ENCODE results near the gene SERPINB1. TPM values are rescaled to one million over a fixed set of nuclear protein-coding genes. Genes with fewer than 3 reads are reported as not detected.
A peak's percentile ranks its signal among the peaks of the same experiment; 100 is the strongest.
"Not testable (repeated sequence)": the region's sequence is repeated elsewhere in the genome, so short reads cannot be mapped to it uniquely, and the experiment has no call there.

SERPINB1 gene
- total RNA-seq, 2 experiments from 2014 or later, result 200 to 243 TPM

DNA sequence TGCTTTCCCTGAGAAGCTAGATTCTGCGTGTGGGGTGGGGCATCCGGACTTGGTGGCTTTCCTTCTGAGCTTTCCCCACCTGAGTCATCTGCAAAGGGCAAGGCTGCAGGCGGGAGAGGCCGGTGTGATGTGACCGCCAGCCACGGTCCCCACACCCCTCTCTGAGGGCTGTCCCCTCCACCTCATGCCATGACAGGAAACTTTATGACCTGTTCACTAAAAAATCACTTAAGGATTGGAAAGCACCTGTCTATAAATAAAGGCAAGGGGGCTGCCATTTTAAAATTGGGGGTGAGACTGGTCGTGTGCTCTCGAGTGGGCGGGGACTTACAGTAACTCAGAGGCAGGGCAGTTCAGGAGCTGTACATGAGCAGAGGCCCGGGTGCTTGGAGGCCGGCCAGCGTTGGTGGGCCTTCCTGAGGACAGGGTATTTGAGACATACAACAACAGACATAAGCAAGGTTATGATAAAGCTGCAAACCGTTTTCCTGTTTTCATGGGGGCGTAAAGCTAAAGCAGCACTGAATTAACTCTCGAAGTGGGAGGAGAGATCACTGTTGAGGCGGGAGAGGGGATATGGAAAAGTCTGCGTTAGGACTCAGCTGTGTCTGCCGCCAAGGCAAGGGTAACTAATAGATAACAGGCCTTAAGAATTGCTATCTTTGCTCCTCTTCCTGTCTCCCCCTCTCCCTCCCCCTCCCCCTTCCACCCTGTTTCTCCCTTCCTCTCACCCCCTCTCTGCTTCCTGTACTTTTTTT lies 16.1 kb upstream of the SERPINB1 start:
- CTCF ChIA-PET, result interaction anchor here (0.6 to 3.9 kb wide), 12 partner anchors 9 to 117 kb away, joined by 3 to 37 read pairs (median 3); partner anchors contain the start of gene SERPINB1
- POLR2A ChIA-PET, result interaction anchor here (0.5 to 2.6 kb wide), 16 partner anchors 9 to 171 kb away, joined by 3 to 31 read pairs (median 4); partner anchors contain the start of gene SERPINB1
- peak; percentile 59 for ATAC-seq
- peaks cover 12% of the 10 kb centered on the region for H3K36me3 Mint-ChIP-seq (ENCODE audit: low read depth)
- intact Hi-C loops (cut with DNase I, micrococcal nuclease), result loop anchor here (1.0 to 5.0 kb wide), 8 partner anchors 11 to 132 kb away; partner anchors contain the start of genes SERPINB1 (in 1 of the 2) and SERPINB9 (in 1 of the 2)
- H3K27ac Mint-ChIP-seq, result peak overlapping the region; percentile 100
- H3K27me3 Mint-ChIP-seq, result no peaks in the 10 kb centered on the region
- no peaks in the 10 kb centered on the region for H3K9me3 Mint-ChIP-seq (ENCODE audit: low read depth)
- H3K4me1 Mint-ChIP-seq, result peaks cover 91% of the 10 kb centered on the region
- DNase-seq, result peak; percentile 91
- peak overlapping the region; percentile 83 for H3K4me3 Mint-ChIP-seq

DNA sequence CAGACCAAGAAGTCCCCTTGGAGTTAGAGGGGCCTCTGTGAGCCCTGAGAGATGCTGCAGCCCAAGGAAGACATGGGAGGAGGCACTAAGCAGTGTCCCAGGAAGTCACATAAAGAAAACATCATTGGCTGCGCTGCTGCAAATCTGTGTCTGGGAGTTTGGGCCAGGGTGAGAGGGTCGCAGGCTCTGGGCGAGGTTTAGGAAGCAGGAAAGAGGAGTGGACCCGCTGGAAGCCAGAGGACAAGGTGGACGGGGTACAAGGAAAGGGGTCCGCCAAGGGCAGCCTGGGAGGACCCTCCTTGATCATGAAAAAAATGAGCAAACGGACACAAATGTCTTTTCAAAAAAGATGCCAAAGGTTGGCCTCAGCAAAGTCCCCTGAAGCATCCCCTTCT lies 15.5 kb upstream of the SERPINB1 start:
- peaks cover 10% of the 10 kb centered on the region for H3K36me3 Mint-ChIP-seq (ENCODE audit: low read depth)

DNA sequence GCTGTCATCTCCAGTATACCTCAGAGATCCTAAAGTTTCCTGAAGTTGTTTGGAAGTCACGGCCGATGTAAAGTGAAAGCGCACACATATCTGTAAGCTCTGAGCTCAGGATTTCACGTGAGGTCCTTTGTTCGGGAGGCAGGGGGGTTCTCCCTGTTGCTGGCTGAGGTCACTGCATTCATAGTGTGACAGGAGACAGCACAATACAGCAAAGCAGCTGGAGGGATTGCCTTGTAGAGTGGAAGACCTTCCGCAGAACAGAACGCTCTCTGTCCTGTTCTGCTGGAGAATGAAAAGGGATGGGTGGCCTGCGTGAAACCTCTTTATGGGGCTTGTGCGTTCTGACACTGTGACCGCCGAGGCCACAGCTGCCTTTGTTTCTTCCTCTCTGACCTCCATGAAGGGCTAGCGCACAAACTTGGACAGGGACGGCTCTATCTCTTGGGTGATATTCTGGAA lies 13.4 kb upstream of the SERPINB1 start:
- H3K27ac Mint-ChIP-seq, result peak overlapping the region; percentile 100
- no peaks in the 10 kb centered on the region for H3K27me3 Mint-ChIP-seq
- DNase-seq (peak; percentile 50), ATAC-seq (no peak)
- peak overlapping the region; percentile 62 for H3K4me3 Mint-ChIP-seq
- no peaks in the 10 kb centered on the region for H3K9me3 Mint-ChIP-seq (ENCODE audit: low read depth)
- ChIA-PET POLR2A (interaction anchor here (1.4 to 3.0 kb wide), 3 partner anchors 14 to 85 kb away, joined by 5 to 14 read pairs (median 11); partner anchors contain the start of gene SERPINB1), CTCF (interaction anchor here (0.9 to 3.9 kb wide), 10 partner anchors 9 to 212 kb away, joined by 3 to 37 read pairs (median 6); partner anchors contain the start of gene SERPINB1)
- peaks cover 73% of the 10 kb centered on the region for H3K4me1 Mint-ChIP-seq
- intact Hi-C loops (cut with DNase I, micrococcal nuclease), result loop anchor here in 1 of 2 experiments (2.0 to 5.0 kb wide), 2 partner anchors 14 to 37 kb away; partner anchors contain the start of gene SERPINB1
- peaks cover 7% of the 10 kb centered on the region for H3K36me3 Mint-ChIP-seq (ENCODE audit: low read depth)

More for the DNA sequence above, 15.5 kb upstream of the SERPINB1 start:
- ATAC-seq (no peak), DNase-seq (no peak)
- Mint-ChIP-seq H3K4me1 (peaks cover 89% of the 10 kb centered on the region), H3K27me3 (no peaks in the 10 kb centered on the region), H3K4me3 (peak overlapping the region; percentile 83), H3K27ac (peak overlapping the region; percentile 100), H3K9me3 (ENCODE audit: low read depth) (no peaks in the 10 kb centered on the region)
- CTCF ChIA-PET, result interaction anchor here (0.6 to 3.9 kb wide), 9 partner anchors 10 to 117 kb away, joined by 3 to 37 read pairs (median 4); partner anchors contain the start of gene SERPINB1
- POLR2A ChIA-PET, result interaction anchor here (0.5 to 2.6 kb wide), 14 partner anchors 8 to 171 kb away, joined by 3 to 31 read pairs (median 4); partner anchors contain the start of gene SERPINB1
- intact Hi-C loops (cut with DNase I, micrococcal nuclease), result loop anchor here (1.0 to 5.0 kb wide), 6 partner anchors 16 to 132 kb away; partner anchors contain the start of genes SERPINB1 (in 1 of the 2) and SERPINB9 (in 1 of the 2)

- H3K4me1 Mint-ChIP-seq, result peaks cover 69% of the 10 kb centered on the region
- DNase-seq (no peak), ATAC-seq (no peak)
- peak overlapping the region; percentile 100 for H3K27ac Mint-ChIP-seq
- intact Hi-C loops (cut with DNase I, micrococcal nuclease), result loop anchor here in 1 of 2 experiments (2.0 kb wide), 1 partner anchor 14 kb away; the partner anchor contains the start of gene SERPINB1
- peaks cover 3% of the 10 kb centered on the region for H3K36me3 Mint-ChIP-seq (ENCODE audit: low read depth)
- peak overlapping the region; percentile 62 for H3K4me3 Mint-ChIP-seq
- no peaks in the 10 kb centered on the region for H3K9me3 Mint-ChIP-seq (ENCODE audit: low read depth)
- ChIA-PET POLR2A (interaction anchor here (0.7 to 3.0 kb wide), 5 partner anchors 13 to 86 kb away, joined by 3 to 14 read pairs (median 5); partner anchors contain the start of gene SERPINB1), CTCF (interaction anchor here (0.6 to 3.9 kb wide), 9 partner anchors 8 to 135 kb away, joined by 3 to 37 read pairs (median 5); partner anchors contain the start of gene SERPINB1)
- H3K27me3 Mint-ChIP-seq, result no peaks in the 10 kb centered on the region
These were observed 12.8 kb upstream of the SERPINB1 start for GRCh38 chr6:2854396-2854982.

DNA sequence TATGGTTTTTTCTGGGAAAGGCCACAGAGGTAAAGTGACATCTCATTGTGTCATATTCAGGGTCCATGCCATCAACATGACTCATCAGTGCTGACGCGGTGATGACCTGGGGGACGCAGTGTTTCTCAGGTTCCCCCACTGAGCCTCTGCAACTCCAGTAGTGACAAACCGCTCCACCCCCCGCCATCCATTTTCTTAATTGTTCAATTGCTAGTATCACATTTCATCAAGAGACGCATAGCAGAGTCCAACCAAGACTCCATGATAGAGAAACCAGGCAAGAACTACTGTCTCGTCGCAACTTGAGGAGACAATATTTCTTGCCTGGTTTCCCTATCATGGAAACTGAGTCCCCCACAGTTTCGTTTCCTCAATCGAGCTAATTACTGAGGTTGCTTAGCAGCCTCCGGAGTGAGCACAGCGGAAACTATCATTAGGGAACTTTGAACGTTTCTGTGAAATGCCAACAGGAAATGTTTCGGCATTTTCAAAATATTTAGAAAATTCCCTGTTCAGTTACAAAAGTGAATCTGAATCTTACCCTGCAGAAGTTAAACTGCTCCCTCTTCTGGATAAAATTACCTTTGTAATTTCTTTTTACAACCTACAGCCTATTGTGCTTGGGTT lies 12.2 kb upstream of the SERPINB1 start:
- intact Hi-C loops (cut with DNase I, micrococcal nuclease), result loop anchor here (1.0 to 2.0 kb wide), 2 partner anchors 13 kb away; partner anchors contain the start of gene SERPINB1 (in 2 of the 2)
- H3K4me1 Mint-ChIP-seq, result peaks cover 66% of the 10 kb centered on the region
- DNase-seq, result peak; percentile 94

DNA sequence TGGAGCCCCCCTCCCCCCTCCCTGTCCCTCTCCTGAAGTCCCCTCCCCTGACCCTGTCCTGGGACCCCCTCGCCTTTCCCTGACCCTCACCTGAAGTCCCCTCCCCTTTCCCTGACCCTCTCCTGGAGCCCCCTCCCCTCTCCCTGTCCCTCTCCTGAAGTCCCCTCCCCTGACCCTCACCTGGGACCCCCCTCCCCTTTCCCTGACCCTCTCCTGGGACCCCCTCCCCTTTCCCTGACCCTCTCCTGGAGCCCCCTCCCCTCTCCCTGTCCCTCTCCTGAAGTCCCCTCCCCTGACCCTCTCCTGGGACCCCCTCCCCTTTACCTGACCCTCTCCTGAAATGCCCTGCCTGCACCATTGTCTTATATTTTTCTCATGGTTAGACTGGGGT lies 11.7 kb upstream of the SERPINB1 start:
- Mint-ChIP-seq H3K4me3 (peak overlapping the region; percentile 62), H3K27ac (peak overlapping the region; percentile 100), H3K4me1 (peaks cover 66% of the 10 kb centered on the region)
- intact Hi-C loops (cut with DNase I, micrococcal nuclease), result loop anchor here in 1 of 2 experiments (1.0 kb wide), 1 partner anchor 12 kb away; the partner anchor contains the start of gene SERPINB1
- H3K36me3 Mint-ChIP-seq (ENCODE audit: low read depth); H3K27me3 Mint-ChIP-seq; H3K9me3 Mint-ChIP-seq (ENCODE audit: low read depth); ATAC-seq; DNase-seq: not testable (repeated sequence)
- ChIA-PET POLR2A (interaction anchor here (0.7 to 3.0 kb wide), 4 partner anchors 12 to 87 kb away, joined by 3 to 14 read pairs (median 9); partner anchors contain the start of gene SERPINB1), CTCF (interaction anchor here (0.6 to 2.4 kb wide), 7 partner anchors 12 to 134 kb away, joined by 3 to 9 read pairs (median 3); partner anchors contain the start of gene SERPINB1)

More for the DNA sequence above, 12.2 kb upstream of the SERPINB1 start:
- Mint-ChIP-seq H3K27me3 (no peaks in the 10 kb centered on the region), H3K4me3 (peak overlapping the region; percentile 62), H3K9me3 (ENCODE audit: low read depth) (no peaks in the 10 kb centered on the region), H3K36me3 (ENCODE audit: low read depth) (peaks cover 3% of the 10 kb centered on the region), H3K27ac (peak overlapping the region; percentile 100)
- peak; percentile 57 for ATAC-seq
- POLR2A ChIA-PET, result interaction anchor here (0.7 to 3.0 kb wide), 5 partner anchors 12 to 86 kb away, joined by 3 to 14 read pairs (median 5); partner anchors contain the start of gene SERPINB1
- CTCF ChIA-PET, result interaction anchor here (0.6 to 2.4 kb wide), 8 partner anchors 9 to 86 kb away, joined by 3 to 9 read pairs (median 4); partner anchors contain the start of gene SERPINB1

DNA sequence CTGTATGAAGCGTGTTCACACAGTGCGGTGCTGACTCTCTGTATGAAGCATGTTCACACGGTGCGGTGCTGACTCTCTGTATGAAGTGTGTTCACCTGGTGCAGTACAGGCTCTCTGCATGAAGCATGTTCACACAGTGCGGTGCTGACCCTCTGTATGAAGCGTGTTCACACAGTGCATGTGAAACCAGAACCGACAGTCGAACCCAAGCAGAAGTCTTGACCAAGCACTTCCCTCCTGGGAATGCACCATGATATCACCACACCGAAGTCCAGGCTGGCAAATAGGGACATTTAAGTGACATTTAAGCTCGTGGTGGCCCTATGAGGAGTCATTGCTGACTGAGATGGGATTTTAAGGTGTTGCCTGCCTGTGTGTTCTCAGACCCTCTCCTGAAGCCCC lies 11.3 kb upstream of the SERPINB1 start:
- ChIA-PET CTCF (interaction anchor here (0.6 to 2.2 kb wide), 3 partner anchors 46 to 135 kb away, joined by 3 to 7 read pairs (median 3); no protein-coding TSS in a partner anchor), POLR2A (interaction anchor here (0.6 to 3.0 kb wide), 3 partner anchors 11 to 35 kb away, joined by 7 to 14 read pairs (median 8); partner anchors contain the start of gene SERPINB1)
- H3K4me1 Mint-ChIP-seq, result peaks cover 70% of the 10 kb centered on the region
- H3K4me3 Mint-ChIP-seq, result no peak overlapping the region
- intact Hi-C loops (cut with DNase I, micrococcal nuclease), result loop anchor here in 1 of 2 experiments (1.0 kb wide), 1 partner anchor 12 kb away; the partner anchor contains the start of gene SERPINB1
- no peaks in the 10 kb centered on the region for H3K9me3 Mint-ChIP-seq (ENCODE audit: low read depth)
- ATAC-seq, result no peak
- peak overlapping the region; percentile 100 for H3K27ac Mint-ChIP-seq
- H3K27me3 Mint-ChIP-seq, result no peaks in the 10 kb centered on the region
- peaks cover 3% of the 10 kb centered on the region for H3K36me3 Mint-ChIP-seq (ENCODE audit: low read depth)
- DNase-seq, result no peak

DNA sequence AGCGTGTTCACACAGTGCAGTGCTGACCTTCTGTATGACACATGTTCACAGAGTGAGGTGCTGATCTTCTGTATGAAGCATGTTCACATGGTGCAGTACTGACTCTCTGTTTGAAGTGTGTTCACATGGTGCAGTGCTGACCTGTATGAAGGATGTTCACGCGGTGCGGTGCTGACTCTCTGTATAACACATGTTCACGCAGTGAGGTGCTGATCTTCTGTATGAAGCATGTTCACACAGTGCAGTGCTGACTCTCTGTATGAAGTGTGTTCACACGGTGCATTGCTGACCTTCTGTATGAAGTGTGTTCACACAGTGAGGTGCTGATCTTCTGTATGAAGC lies 10.8 kb upstream of the SERPINB1 start:
- Mint-ChIP-seq H3K4me1 (peaks cover 68% of the 10 kb centered on the region), H3K9me3 (ENCODE audit: low read depth) (no peaks in the 10 kb centered on the region), H3K36me3 (ENCODE audit: low read depth) (peaks cover 3% of the 10 kb centered on the region), H3K27ac (peak overlapping the region; percentile 100), H3K4me3 (no peak overlapping the region), H3K27me3 (no peaks in the 10 kb centered on the region)
- DNase-seq, result no peak
- CTCF ChIA-PET, result no interaction called here
- ATAC-seq, result no peak
- intact Hi-C loops (cut with DNase I, micrococcal nuclease), result no loop called here
- POLR2A ChIA-PET, result interaction anchor here (0.6 to 0.7 kb wide), 2 partner anchors 17 to 35 kb away, joined by 7 to 8 read pairs; no protein-coding TSS in a partner anchor

DNA sequence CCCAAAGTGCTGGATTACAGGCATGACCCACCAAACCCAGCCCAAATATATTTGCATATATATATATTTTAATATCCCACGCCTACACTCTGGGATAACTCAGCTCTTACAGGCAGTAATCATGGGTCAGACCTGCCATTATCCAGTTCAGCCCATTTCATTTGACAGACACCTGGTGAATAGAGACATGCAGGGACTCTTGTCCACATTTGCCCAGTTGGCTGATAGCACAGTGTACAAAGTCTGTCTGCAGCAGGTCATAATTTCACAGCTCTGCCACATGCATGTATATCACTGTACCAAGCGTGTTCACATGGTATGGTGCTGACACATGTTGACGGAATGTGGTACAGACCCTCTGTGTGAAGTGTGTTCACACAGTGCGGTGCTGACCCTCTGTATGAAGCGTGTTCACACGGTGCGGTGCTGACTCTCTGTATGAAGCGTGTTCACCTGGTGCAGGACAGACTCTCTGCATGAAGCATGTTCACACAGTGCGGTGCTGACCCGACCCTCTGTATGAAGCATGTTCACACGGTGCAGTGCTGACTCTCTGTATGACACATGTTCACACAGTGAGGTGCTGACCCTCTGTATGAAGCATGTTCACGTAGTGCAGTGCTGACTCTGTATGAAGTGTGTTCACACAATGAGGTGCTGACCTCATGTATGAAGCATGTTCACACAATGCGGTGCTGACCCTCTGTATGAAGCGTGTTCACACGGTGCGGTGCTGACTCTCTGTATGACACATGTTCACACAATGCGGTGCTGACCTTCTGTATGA lies 10.3 kb upstream of the SERPINB1 start:
- Mint-ChIP-seq H3K27ac (no peak overlapping the region), H3K9me3 (ENCODE audit: low read depth) (no peaks in the 10 kb centered on the region), H3K27me3 (no peaks in the 10 kb centered on the region), H3K36me3 (ENCODE audit: low read depth) (peaks cover 3% of the 10 kb centered on the region), H3K4me3 (no peak overlapping the region), H3K4me1 (peaks cover 66% of the 10 kb centered on the region)
- POLR2A ChIA-PET, result interaction anchor here (1.0 kb wide), 1 partner anchor 85 kb away, joined by 3 read pairs; no protein-coding TSS in a partner anchor
- no peak for ATAC-seq
- CTCF ChIA-PET, result interaction anchor here (0.5 to 1.2 kb wide), 5 partner anchors 10 to 156 kb away, joined by 3 to 5 read pairs (median 3); partner anchors contain the start of gene SERPINB1
- DNase-seq, result no peak
- intact Hi-C loops (cut with DNase I, micrococcal nuclease), result no loop called here

All from activated CD4-positive, alpha-beta T cell treated with anti-CD3 and anti-CD28 coated beads for 36 hours (primary cell).